Measurements from ENCODE around the gene ASCC2. TPM values are rescaled to one million over a fixed set of nuclear protein-coding genes. Genes with fewer than 3 reads are reported as not detected.

The ASCC2 gene
- total RNA-seq, 1 donor from 2014 or later: 58.2 TPM

GRCh38 chr22:29766632-29767170, 71.4 kb downstream of the ASCC2 start, which contains the start of gene ZMAT5:
Gene ZMAT5 (minus strand): TSS chr22:29767007. CDS start chr22:29748544, 18,463 bp downstream.
- H3K27me3 Mint-ChIP-seq (ENCODE audit: low read depth): no peaks in the 10 kb centered on the region

GRCh38 chr22:29765905-29766631, 72.0 kb downstream of the ASCC2 start:
- DNase-seq (ENCODE audit: low spot score in 2 of 2, unreplicated experiment in 2 of 2): peak in 1 of 2 experiments; percentile 40
- Mint-ChIP-seq H3K9me3 (no peaks in the 10 kb centered on the region), H3K4me3 (peak overlapping the region; percentile 100), H3K27me3 (ENCODE audit: low read depth) (no peaks in the 10 kb centered on the region), H3K27ac (peak overlapping the region; percentile 99), H3K36me3 (peaks cover 14% of the 10 kb centered on the region), H3K4me1 (peaks cover 24% of the 10 kb centered on the region)
- TF ChIP-seq CTCF (IDR thresholded peaks at IDR 0.05; ENCODE audit: unreplicated experiment): no peak

More at GRCh38 chr22:29766632-29767170, 71.4 kb downstream of the ASCC2 start, which contains the start of gene ZMAT5:
- Mint-ChIP-seq H3K27ac (peak within 1 kb of the TSS; percentile 99), H3K4me3 (peak within 1 kb of the TSS; percentile 100), H3K9me3 (no peaks in the 10 kb centered on the region), H3K4me1 (peaks cover 24% of the 10 kb centered on the region), H3K36me3 (peaks cover 15% of the 10 kb centered on the region)
- peak; percentile 89 to 91 for DNase-seq (ENCODE audit: low spot score in 2 of 2, unreplicated experiment in 2 of 2)
- TF ChIP-seq CTCF (IDR thresholded peaks at IDR 0.05; ENCODE audit: unreplicated experiment): no peak

- Mint-ChIP-seq H3K4me1 (peaks cover 11% of the 10 kb centered on the region), H3K27ac (no peak overlapping the region), H3K4me3 (no peak overlapping the region), H3K27me3 (ENCODE audit: low read depth) (no peaks in the 10 kb centered on the region), H3K9me3 (no peaks in the 10 kb centered on the region), H3K36me3 (no peaks in the 10 kb centered on the region)
- no peak for DNase-seq (ENCODE audit: low spot score in 2 of 2, unreplicated experiment in 2 of 2)
- no peak for TF ChIP-seq CTCF (IDR thresholded peaks at IDR 0.05; ENCODE audit: unreplicated experiment)
Observed at GRCh38 chr22:29762263-29762662, 75.8 kb downstream of the ASCC2 start.

DNA sequence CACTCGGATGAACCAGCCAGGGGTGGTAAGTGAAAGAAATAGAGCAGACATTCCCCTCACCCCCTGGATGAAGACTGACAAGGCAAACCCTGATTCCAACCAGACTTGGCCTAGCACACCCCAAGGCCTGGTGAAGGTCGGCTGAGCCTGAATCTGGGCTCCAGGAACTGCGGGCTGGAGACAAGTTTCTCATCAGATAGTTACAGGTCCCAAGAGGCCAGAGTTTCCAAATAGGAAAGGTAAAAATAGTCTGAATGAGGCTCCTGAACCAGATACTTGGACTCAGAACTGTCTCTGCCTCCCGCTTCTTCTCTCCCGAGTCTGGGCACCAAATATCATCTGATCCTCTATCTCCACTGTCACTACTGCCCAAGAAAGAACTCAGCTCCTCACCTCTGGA, 79.1 kb downstream of the ASCC2 start:
- Mint-ChIP-seq H3K4me1 (no peaks in the 10 kb centered on the region), H3K36me3 (no peaks in the 10 kb centered on the region), H3K4me3 (no peak overlapping the region), H3K27ac (no peak overlapping the region), H3K9me3 (no peaks in the 10 kb centered on the region), H3K27me3 (ENCODE audit: low read depth) (no peaks in the 10 kb centered on the region)
- no peak for TF ChIP-seq CTCF (IDR thresholded peaks at IDR 0.05; ENCODE audit: unreplicated experiment)
- DNase-seq (ENCODE audit: low spot score in 2 of 2, unreplicated experiment in 2 of 2): no peak

GRCh38 chr22:29758068-29758622, 79.9 kb downstream of the ASCC2 start:
- Mint-ChIP-seq H3K4me1 (no peaks in the 10 kb centered on the region), H3K9me3 (no peaks in the 10 kb centered on the region), H3K27me3 (ENCODE audit: low read depth) (no peaks in the 10 kb centered on the region), H3K4me3 (no peak overlapping the region), H3K36me3 (no peaks in the 10 kb centered on the region), H3K27ac (no peak overlapping the region)
- no peak for DNase-seq (ENCODE audit: low spot score in 2 of 2, unreplicated experiment in 2 of 2)
- TF ChIP-seq CTCF (IDR thresholded peaks at IDR 0.05; ENCODE audit: unreplicated experiment): no peak
